Common myeloid progenitor, CD34-positive (primary cell): Measurements from ENCODE around the gene MCUR1.
"Not testable (repeated sequence)": the region's sequence is repeated elsewhere in the genome, so short reads cannot be mapped to it uniquely, and the experiment has no call there.

Experiments
- CTCF ChIA-PET: fragments of 350-600 bp; sonication (Branson Sonifier 250); formaldehyde crosslinking; loops from one replicate; lab custom pipeline; 2021; ENCODE audit warnings: antibody characterized with exemption; lab: Charles Lee
- POLR2A ChIA-PET: fragments of 350-600 bp; sonication (Branson Sonifier 250); formaldehyde crosslinking; loops from one replicate; lab custom pipeline; 2021; ENCODE audit warnings: antibody characterized with exemption; lab: Charles Lee
- DNase-seq, 3 donors: peaks; one replicate each; pipeline versions ENCODE4 v3.0.0 to v3.0.0-alpha.2; 2013
- H3K27ac ChIP-seq, 2 experiments: 1 replicate in 1 of 2; 2 replicates in 1 of 2; pipeline ENCODE4 v1.7.0; 2013; ENCODE audit warnings: inconsistent platforms in 2 of 2, low read length in 2 of 2, mild to moderate bottlenecking in 2 of 2, low read depth in 1 of 2, moderate library complexity in 1 of 2; ENCODE audit not compliant: severe bottlenecking in 2 of 2, insufficient read depth in 1 of 2, poor library complexity in 1 of 2
- H3K27me3 ChIP-seq, 5 experiments: replicated peaks in 2 of 5; 1 replicate in 3 of 5; 2 replicates in 2 of 5; pipeline versions ENCODE4 v1.6.1 to v1.7.0; 2013; ENCODE audit warnings: low read length in 4 of 5, mild to moderate bottlenecking in 2 of 5, moderate library complexity in 2 of 5, inconsistent platforms in 1 of 5; ENCODE audit not compliant: insufficient read depth in 5 of 5, control insufficient read depth in 4 of 5
- H3K36me3 ChIP-seq, 4 experiments: 1 replicate in 2 of 4; 2 replicates in 2 of 4; pipeline versions ENCODE4 v1.6.1 to v1.7.0; 2013; ENCODE audit warnings: low read length in 3 of 4, control low read depth in 1 of 4, mild to moderate bottlenecking in 1 of 4; ENCODE audit not compliant: control insufficient read depth in 4 of 4, insufficient read depth in 4 of 4
- H3K4me1 ChIP-seq, 4 experiments: 1 replicate in 3 of 4; 2 replicates in 1 of 4; pipeline versions ENCODE4 v1.6.1 to v1.7.1; 2013; ENCODE audit warnings: low read length in 3 of 4, mild to moderate bottlenecking in 3 of 4, control low read depth in 1 of 4, inconsistent platforms in 1 of 4, moderate library complexity in 1 of 4; ENCODE audit not compliant: control insufficient read depth in 4 of 4, insufficient read depth in 4 of 4; ENCODE audit errors: control extremely low read depth in 1 of 4
- H3K4me3 ChIP-seq, 7 experiments: 1 replicate in 4 of 7; 2 replicates in 3 of 7; pipeline versions ENCODE4 v1.5.1 to v1.7.0; 2013; ENCODE audit warnings: mild to moderate bottlenecking in 7 of 7, low read length in 6 of 7, moderate library complexity in 6 of 7, inconsistent platforms in 2 of 7, low read depth in 2 of 7, control low read depth in 1 of 7; ENCODE audit not compliant: insufficient read depth in 4 of 7, control insufficient read depth in 1 of 7; ENCODE audit errors: extremely low read depth in 1 of 7
- H3K9me3 ChIP-seq, 5 experiments: 1 replicate in 4 of 5; 2 replicates in 1 of 5; pipeline versions ENCODE4 v1.6.1 to v1.7.1; 2013; ENCODE audit warnings: low read length in 4 of 5, mild to moderate bottlenecking in 2 of 5, inconsistent platforms in 1 of 5, low read depth in 1 of 5, moderate library complexity in 1 of 5; ENCODE audit not compliant: control insufficient read depth in 4 of 5, insufficient read depth in 2 of 5; ENCODE audit errors: control extremely low read depth in 1 of 5
- WGBS: methylation state at CpG from one replicate; pipeline ENCODE4 v1.1.5; 2013; ENCODE audit not compliant: insufficient coverage; 5-methylcytosine and 5-hydroxymethylcytosine counted together

Gene MCUR1

GRCh38 chr6:13838616-13839015 is 24.3 kb upstream of the MCUR1 start:
- WGBS = 85% methylated on average over 3 of the region's 3 CpGs
- ChIA-PET CTCF (interaction anchor here (0.7 kb wide), 1 partner anchor 10 kb away, joined by 3 read pairs; no protein-coding TSS in a partner anchor), POLR2A (interaction anchor here (0.8 kb wide), 1 partner anchor 10 kb away, joined by 3 read pairs; no protein-coding TSS in a partner anchor)
- DNase-seq = no peak
- Histone ChIP-seq H3K4me1 (peaks cover 0 to 8% (median 3%) of the 10 kb centered on the region in 4 experiments), H3K27me3 (no peaks in the 10 kb centered on the region), H3K9me3 (no peaks in the 10 kb centered on the region), H3K4me3 (no peak overlapping the region), H3K27ac (no peak overlapping the region), H3K36me3 (no peaks in the 10 kb centered on the region)

- WGBS = 100% methylated on average over 1 of the region's 5 CpGs
- ChIA-PET POLR2A (no interaction called here), CTCF (no interaction called here)
- H3K9me3 ChIP-seq = no peaks in the 10 kb centered on the region
- no peak overlapping the region for H3K27ac ChIP-seq
- no peaks in the 10 kb centered on the region for H3K36me3 ChIP-seq
- no peak for DNase-seq
- H3K4me3 ChIP-seq = no peak overlapping the region
- peaks cover 0 to 4% (median 3%) of the 10 kb centered on the region in 4 experiments for H3K4me1 ChIP-seq
- H3K27me3 ChIP-seq = no peaks in the 10 kb centered on the region
Measured at GRCh38 chr6:13836170-13836569, 21.8 kb upstream of the MCUR1 start.

GRCh38 chr6:13834790-13835189 is 20.4 kb upstream of the MCUR1 start:
- no peaks in the 10 kb centered on the region for H3K27me3 ChIP-seq
- POLR2A ChIA-PET = no interaction called here
- no peak overlapping the region for H3K4me3 ChIP-seq
- peaks cover 0 to 2% (median 0%) of the 10 kb centered on the region in 5 experiments for H3K9me3 ChIP-seq
- CTCF ChIA-PET = no interaction called here
- peak; percentile 31 to 67 (median 36) for DNase-seq
- WGBS = 0% methylated on average over 1 of the region's 1 CpG
- H3K27ac ChIP-seq = no peak overlapping the region
- H3K4me1 ChIP-seq = peaks cover 0 to 4% (median 3%) of the 10 kb centered on the region in 4 experiments
- H3K36me3 ChIP-seq = no peaks in the 10 kb centered on the region

GRCh38 chr6:13834018-13834417 is 19.7 kb upstream of the MCUR1 start:
- H3K27me3 ChIP-seq, POLR2A ChIA-PET, DNase-seq, H3K36me3 ChIP-seq, H3K9me3 ChIP-seq, H3K27ac ChIP-seq, CTCF ChIA-PET, H3K4me1 ChIP-seq, H3K4me3 ChIP-seq: not testable (repeated sequence)
- WGBS = 100% methylated on average over 2 of the region's 5 CpGs

GRCh38 chr6:13832778-13833177 is 18.4 kb upstream of the MCUR1 start:
- WGBS = no CpG with 5 or more reads among the region's 1 CpG
- CTCF ChIA-PET = no interaction called here

GRCh38 chr6:13831615-13832014 is 17.3 kb upstream of the MCUR1 start:
- POLR2A ChIA-PET = no interaction called here
- CTCF ChIA-PET = no interaction called here

More at GRCh38 chr6:13832778-13833177, 18.4 kb upstream of the MCUR1 start:
- Histone ChIP-seq H3K36me3 (no peaks in the 10 kb centered on the region), H3K4me1 (peaks cover 0 to 4% (median 3%) of the 10 kb centered on the region in 4 experiments), H3K4me3 (no peak overlapping the region), H3K27ac (no peak overlapping the region), H3K9me3 (peaks cover 0 to 8% (median 0%) of the 10 kb centered on the region in 5 experiments), H3K27me3 (no peaks in the 10 kb centered on the region)
- POLR2A ChIA-PET = no interaction called here
- DNase-seq = no peak

GRCh38 chr6:13830803-13831202 is 16.4 kb upstream of the MCUR1 start:
- no peaks in the 10 kb centered on the region for H3K36me3 ChIP-seq
- POLR2A ChIA-PET = no interaction called here
- H3K4me1 ChIP-seq = peaks cover 0 to 7% (median 3%) of the 10 kb centered on the region in 4 experiments
- H3K4me3 ChIP-seq = no peak overlapping the region
- WGBS = 90% methylated on average over 2 of the region's 4 CpGs
- H3K27me3 ChIP-seq = no peaks in the 10 kb centered on the region
- H3K9me3 ChIP-seq = peaks cover 0 to 8% (median 0%) of the 10 kb centered on the region in 5 experiments
- CTCF ChIA-PET = no interaction called here
- DNase-seq = no peak
- no peak overlapping the region for H3K27ac ChIP-seq

More at GRCh38 chr6:13831615-13832014, 17.3 kb upstream of the MCUR1 start:
- H3K36me3 ChIP-seq = no peaks in the 10 kb centered on the region
- DNase-seq = no peak
- peaks cover 0 to 7% (median 3%) of the 10 kb centered on the region in 4 experiments for H3K4me1 ChIP-seq
- WGBS = 100% methylated on average over 1 of the region's 7 CpGs
- peaks cover 0 to 8% (median 0%) of the 10 kb centered on the region in 5 experiments for H3K9me3 ChIP-seq
- H3K27ac ChIP-seq = no peak overlapping the region
- H3K27me3 ChIP-seq = no peaks in the 10 kb centered on the region
- H3K4me3 ChIP-seq = no peak overlapping the region
